Smooth muscle cell (in vitro differentiated cells): ENCODE results near the gene NPR2. TPM values are rescaled to one million over a fixed set of nuclear protein-coding genes. Genes with fewer than 3 reads are reported as not detected.

Source experiments
- DNase-seq: peaks from one replicate; lab custom pipeline; 2025; ENCODE audit not compliant: unreplicated experiment; lab: John Stamatoyannopoulos, UW
- H2AFZ ChIP-seq: fragments of 200-600 bp; sonication (generic); 2 replicates; pipeline ENCODE4 v1.6.0; 2016; ENCODE audit warnings: antibody characterized with exemption, low read depth, mild to moderate bottlenecking
- H3F3A ChIP-seq: fragments of 200-600 bp; sonication (generic); 2 replicates; pipeline ENCODE4 v1.6.0; 2017; ENCODE audit warnings: antibody characterized with exemption, low read depth
- H3K27ac ChIP-seq: fragments of 200-600 bp; sonication (generic); 2 replicates; pipeline ENCODE4 v1.5.1; 2016; ENCODE audit warnings: low read depth, mild to moderate bottlenecking
- H3K27me3 ChIP-seq: fragments of 200-600 bp; sonication (generic); 2 replicates; pipeline ENCODE4 v1.6.1; 2016; ENCODE audit warnings: low read depth, mild to moderate bottlenecking
- H3K36me3 ChIP-seq: fragments of 200-600 bp; sonication (generic); 2 replicates; pipeline ENCODE4 v1.5.1; 2016; ENCODE audit warnings: low read depth
- H3K4me1 ChIP-seq: fragments of 200-600 bp; sonication (generic); 2 replicates; pipeline ENCODE4 v1.5.1; 2016; ENCODE audit warnings: low read depth
- H3K4me2 ChIP-seq: fragments of 200-600 bp; sonication (generic); 2 replicates; pipeline ENCODE4 v1.6.0; 2016; ENCODE audit warnings: mild to moderate bottlenecking
- H3K4me3 ChIP-seq: fragments of 200-600 bp; sonication (generic); 2 replicates; pipeline ENCODE4 v1.5.1; 2016; ENCODE audit warnings: mild to moderate bottlenecking
- H3K79me2 ChIP-seq: fragments of 200-600 bp; sonication (generic); 2 replicates; pipeline ENCODE4 v1.6.0; 2016; ENCODE audit warnings: low read depth, mild to moderate bottlenecking
- H3K9ac ChIP-seq: fragments of 200-600 bp; sonication (generic); 2 replicates; pipeline ENCODE4 v1.6.0; 2016; ENCODE audit warnings: low read depth
- H3K9me3 ChIP-seq: fragments of 200-600 bp; sonication (generic); replicated peaks from 2 replicates; pipeline ENCODE4 v1.5.1; 2016; ENCODE audit warnings: low read depth
- H4K20me1 ChIP-seq: fragments of 200-600 bp; sonication (generic); 2 replicates; pipeline ENCODE4 v1.6.0; 2016; ENCODE audit warnings: low read depth
- CTCF ChIP-seq: fragments of 200-600 bp; sonication (generic); IDR thresholded peaks from 2 replicates; pipeline ENCODE4 v1.5.1; 2017; ENCODE audit warnings: borderline replicate concordance, mild to moderate bottlenecking, antibody characterized with exemption; ENCODE audit not compliant: insufficient read depth, poor library complexity, severe bottlenecking
- WGBS: methylation state at CpG from one replicate; pipeline ENCODE4 v1.1.7; 2016; ENCODE audit warnings: low lambda C conversion rate; 5-methylcytosine and 5-hydroxymethylcytosine counted together
- polyA plus RNA-seq: library from polyadenylated mRNA; unstranded; fragments of >200 nt; fragmentation: Nextera tagmentation; extraction: Ambion mirVana; gene quantifications from 2 replicates; pipeline ENCODE4 v1.2.1, GENCODE V29; 2016
- total RNA-seq: library from RNA; depleted of rRNA; stranded (reverse); fragments of >200 nt; gene quantifications from 2 replicates; pipeline ENCODE4 v1.2.3, GENCODE V29; 2014

Gene NPR2
- total and polyA plus RNA-seq, 2 experiments from 2014 or later: 16.4 to 19.4 TPM

- no peaks in the 10 kb centered on the region for H4K20me1 ChIP-seq
- H3F3A ChIP-seq: no peaks in the 10 kb centered on the region
- H3K4me2 ChIP-seq: no peak overlapping the region
- H3K36me3 ChIP-seq: no peaks in the 10 kb centered on the region
- H3K4me1 ChIP-seq: peaks cover 6% of the 10 kb centered on the region
- no peak overlapping the region for H2AFZ ChIP-seq
- 93% methylated on average over 2 of the region's 2 CpGs for WGBS
- no peak overlapping the region for H3K9ac ChIP-seq
- H3K9me3 ChIP-seq: no peaks in the 10 kb centered on the region
- no peak overlapping the region for H3K27ac ChIP-seq
- no peaks in the 10 kb centered on the region for H3K79me2 ChIP-seq
- no peak overlapping the region for H3K4me3 ChIP-seq
- H3K27me3 ChIP-seq: no peaks in the 10 kb centered on the region
- no peak for TF ChIP-seq CTCF
- no peak for DNase-seq
These were observed 28.2 kb upstream of the NPR2 start for GRCh38 chr9:35763181-35763580.

GRCh38 chr9:35763803-35764202 lies 27.6 kb upstream of the NPR2 start:
- no peak for TF ChIP-seq CTCF
- H2AFZ ChIP-seq: no peak overlapping the region
- no peak overlapping the region for H3K4me3 ChIP-seq
- DNase-seq: no peak
- no peak overlapping the region for H3K4me2 ChIP-seq
- no peaks in the 10 kb centered on the region for H3K9me3 ChIP-seq
- no peaks in the 10 kb centered on the region for H4K20me1 ChIP-seq
- no peak overlapping the region for H3K27ac ChIP-seq
- 100% methylated on average over 1 of the region's 1 CpG for WGBS
- H3F3A ChIP-seq: no peaks in the 10 kb centered on the region
- no peaks in the 10 kb centered on the region for H3K36me3 ChIP-seq
- peaks cover 6% of the 10 kb centered on the region for H3K4me1 ChIP-seq
- H3K9ac ChIP-seq: no peak overlapping the region
- H3K27me3 ChIP-seq: no peaks in the 10 kb centered on the region
- no peaks in the 10 kb centered on the region for H3K79me2 ChIP-seq

GRCh38 chr9:35766997-35767396 lies 24.4 kb upstream of the NPR2 start:
- WGBS: 85% methylated on average over 2 of the region's 2 CpGs
- no peak for TF ChIP-seq CTCF
- Histone ChIP-seq H2AFZ (no peak overlapping the region), H4K20me1 (no peaks in the 10 kb centered on the region), H3K27me3 (no peaks in the 10 kb centered on the region), H3K4me2 (no peak overlapping the region), H3K27ac (no peak overlapping the region), H3K9ac (no peak overlapping the region), H3K36me3 (no peaks in the 10 kb centered on the region), H3F3A (no peaks in the 10 kb centered on the region), H3K4me1 (peaks cover 6% of the 10 kb centered on the region), H3K4me3 (no peak overlapping the region), H3K9me3 (no peaks in the 10 kb centered on the region), H3K79me2 (no peaks in the 10 kb centered on the region)
- DNase-seq: no peak

GRCh38 chr9:35767458-35767857 lies 23.9 kb upstream of the NPR2 start:
- TF ChIP-seq CTCF: no peak

More at GRCh38 chr9:35767458-35767857, 23.9 kb upstream of the NPR2 start:
- H3F3A ChIP-seq: no peaks in the 10 kb centered on the region
- WGBS: 92% methylated on average over 1 of the region's 1 CpG
- no peak overlapping the region for H3K27ac ChIP-seq
- no peak overlapping the region for H3K4me2 ChIP-seq
- no peak for DNase-seq
- H2AFZ ChIP-seq: no peak overlapping the region
- H3K79me2 ChIP-seq: no peaks in the 10 kb centered on the region
- H3K27me3 ChIP-seq: no peaks in the 10 kb centered on the region
- no peaks in the 10 kb centered on the region for H3K9me3 ChIP-seq
- H4K20me1 ChIP-seq: no peaks in the 10 kb centered on the region
- H3K4me1 ChIP-seq: peaks cover 6% of the 10 kb centered on the region
- no peaks in the 10 kb centered on the region for H3K36me3 ChIP-seq
- no peak overlapping the region for H3K4me3 ChIP-seq
- H3K9ac ChIP-seq: no peak overlapping the region
